IMR-90 (cell line): ENCODE results near the gene NPHP4. TPM values are rescaled to one million over a fixed set of nuclear protein-coding genes. Genes with fewer than 3 reads are reported as not detected.

Experiments
- ATAC-seq: fragments of 200-7000 bp; cut with Tn5 transposase; 2 replicates; pipeline ENCODE4 v1.9.1; 2020; ENCODE audit warnings: low read depth, mild to moderate bottlenecking, moderate library complexity
- BruUV-seq: library from RNA; stranded (reverse); fragments of 400-500 nt; replicated peaks from 2 replicates; lab custom pipeline; 2021; lab: Mats Ljungman, UMichigan
- CTCF ChIA-PET: fragments of 300-600 bp; formaldehyde crosslinking; extraction: SDS; loops from one replicate; lab custom pipeline; 2021; ENCODE audit warnings: antibody characterized with exemption; lab: Yijun Ruan, JAX
- POLR2A ChIA-PET: fragments of 300-600 bp; sonication (Branson Sonifier 250); formaldehyde crosslinking; loops from one replicate; lab custom pipeline; 2022; ENCODE audit warnings: antibody characterized with exemption; ENCODE audit not compliant: unreplicated experiment; lab: Charles Lee
- DNase-seq: peaks from one replicate; pipeline ENCODE4 v3.0.0; 2013
- H2AFZ ChIP-seq: replicated peaks from 2 replicates; pipeline ENCODE3; 2013; ENCODE audit warnings: low read length, mild to moderate bottlenecking; ENCODE audit not compliant: poor library complexity
- H2AK5ac ChIP-seq: 2 replicates; pipeline ENCODE4 v1.6.1; 2013; ENCODE audit warnings: low read depth, low read length, inconsistent platforms
- H2AK9ac ChIP-seq: replicated peaks from 2 replicates; pipeline ENCODE3; 2013; ENCODE audit warnings: mild to moderate bottlenecking, low read depth, low read length, moderate library complexity; ENCODE audit not compliant: poor library complexity
- H2BK120ac ChIP-seq: 2 replicates; pipeline ENCODE4 v1.6.1; 2013; ENCODE audit warnings: low read depth, low read length, inconsistent platforms
- H2BK15ac ChIP-seq: 3 replicates; pipeline ENCODE4 v1.6.1; 2013; ENCODE audit warnings: low read depth, low read length, inconsistent platforms
- H2BK20ac ChIP-seq: 2 replicates; pipeline ENCODE4 v1.6.1; 2013; ENCODE audit warnings: low read depth, mild to moderate bottlenecking, inconsistent platforms, low read length, moderate library complexity
- H2BK5ac ChIP-seq: 2 replicates; pipeline ENCODE4 v1.6.1; 2013; ENCODE audit warnings: mild to moderate bottlenecking, low read depth, low read length, inconsistent platforms; ENCODE audit not compliant: poor library complexity, severe bottlenecking
- H3K14ac ChIP-seq: replicated peaks from 2 replicates; pipeline ENCODE4 v1.6.1; 2013; ENCODE audit warnings: low read depth, low read length, inconsistent platforms
- H3K18ac ChIP-seq: 2 replicates; pipeline ENCODE4 v1.6.1; 2013; ENCODE audit warnings: low read depth, low read length, control low read depth
- H3K23ac ChIP-seq: 2 replicates; pipeline ENCODE4 v1.6.1; 2013; ENCODE audit warnings: low read depth, low read length, inconsistent platforms
- H3K27ac ChIP-seq: 2 replicates; pipeline ENCODE4 v1.5.1; 2013; ENCODE audit warnings: mild to moderate bottlenecking, control low read depth, low read length; ENCODE audit not compliant: insufficient read depth
- H3K27me3 ChIP-seq: 2 replicates; pipeline ENCODE4 v1.6.1; 2013; ENCODE audit warnings: low read length; ENCODE audit not compliant: control insufficient read depth, insufficient read depth
- H3K36me3 ChIP-seq: 2 replicates; pipeline ENCODE4 v1.6.1; 2013; ENCODE audit warnings: low read length, mixed read lengths; ENCODE audit not compliant: control insufficient read depth, insufficient read depth
- H3K4ac ChIP-seq: 2 replicates; pipeline ENCODE4 v1.6.1; 2013; ENCODE audit warnings: low read depth, low read length, inconsistent platforms
- H3K4me1 ChIP-seq: 2 replicates; pipeline ENCODE4 v1.6.1; 2013; ENCODE audit warnings: low read length, mixed read lengths; ENCODE audit not compliant: control insufficient read depth, insufficient read depth
- H3K4me2 ChIP-seq: 2 replicates; pipeline ENCODE4 v1.6.1; 2013; ENCODE audit warnings: low read depth, mild to moderate bottlenecking, control low read depth, low read length, moderate library complexity
- H3K4me3 ChIP-seq: 2 replicates; pipeline ENCODE4 v1.5.1; 2013; ENCODE audit warnings: low read depth, mild to moderate bottlenecking, control low read depth, low read length, moderate library complexity; ENCODE audit not compliant: insufficient read depth
- H3K56ac ChIP-seq: 2 replicates; pipeline ENCODE4 v1.6.1; 2013; ENCODE audit warnings: low read length, inconsistent platforms; ENCODE audit not compliant: insufficient read depth; ENCODE audit errors: extremely low read depth
- H3K79me1 ChIP-seq, 2 experiments: 2 replicates each; pipeline ENCODE4 v1.6.1; 2013; ENCODE audit warnings: low read length in 2 of 2, inconsistent platforms in 1 of 2, low read depth in 1 of 2
- H3K9ac ChIP-seq: 2 replicates; pipeline ENCODE4 v1.6.1; 2013; ENCODE audit warnings: low read depth, low read length, control low read depth
- H3K9me1 ChIP-seq: 2 replicates; pipeline ENCODE4 v1.6.1; 2013; ENCODE audit warnings: low read length, inconsistent platforms; ENCODE audit not compliant: insufficient read depth
- H3K9me3 ChIP-seq: 2 replicates; pipeline ENCODE4 v1.6.1; 2013; ENCODE audit warnings: low read length; ENCODE audit not compliant: control insufficient read depth, insufficient read depth
- H4K20me1 ChIP-seq: 2 replicates; pipeline ENCODE4 v1.6.1; 2013; ENCODE audit warnings: low read length, inconsistent platforms; ENCODE audit not compliant: insufficient read depth
- H4K5ac ChIP-seq: 2 replicates; pipeline ENCODE4 v1.6.1; 2013; ENCODE audit warnings: mild to moderate bottlenecking, low read depth, low read length, control low read depth
- H4K8ac ChIP-seq, 2 experiments: 2 replicates each; pipeline ENCODE4 v1.6.1; 2013; ENCODE audit warnings: low read depth in 2 of 2, low read length in 2 of 2, control low read depth in 1 of 2, inconsistent platforms in 1 of 2
- H4K91ac ChIP-seq: 2 replicates; pipeline ENCODE4 v1.6.1; 2013; ENCODE audit warnings: low read depth, low read length, inconsistent platforms; ENCODE audit not compliant: insufficient read depth
- MAFK ChIP-seq: IDR thresholded peaks from 2 replicates; pipeline ENCODE4 v1.6.1; 2012; ENCODE audit warnings: low read depth, low read length, improper control_type of control experiment
- RAD21 ChIP-seq: IDR thresholded peaks from 2 replicates; pipeline ENCODE4 v1.6.1; 2012; ENCODE audit warnings: low read length, improper control_type of control experiment
- WGBS, 2 experiments: methylation state at CpG; one replicate each; pipeline versions ENCODE4 v1.1.5 to v1.1.7; 2013; ENCODE audit warnings: missing lambda C conversion rate in 2 of 2; ENCODE audit not compliant: insufficient read length in 1 of 2; ENCODE audit errors: extremely low coverage in 2 of 2; 5-methylcytosine and 5-hydroxymethylcytosine counted together
- dilution Hi-C: fragments of 300-500 bp; cut with HindIII; formaldehyde crosslinking; loops from one replicate; pipeline ENCODE4 v1.14.3; 2018; ENCODE audit warnings: low sequenced_read_pairs; ENCODE audit not compliant: unreplicated experiment
- in situ Hi-C: fragments of 300-500 bp; cut with MboI; formaldehyde crosslinking; loops from 3 replicates; pipeline ENCODE4 v1.14.3; 2019; ENCODE audit warnings: low sequenced_read_pairs, inconsistent platforms, mixed read lengths
- intact Hi-C: fragments of 100-400 bp; cut with micrococcal nuclease; formaldehyde crosslinking; loops from 2 replicates; pipeline ENCODE4 v1.10.0; 2022
- polyA plus RNA-seq, 3 experiments: library from polyadenylated mRNA; depleted of rRNA; stranded (reverse); fragments of >200 nt; gene quantifications; 2 replicates each; pipeline ENCODE4 v1.2.3, GENCODE V29; 2012; ENCODE audit warnings: low replicate concordance in 1 of 3
- total RNA-seq: library from RNA; depleted of rRNA; stranded (reverse); fragments of >200 nt; gene quantifications from 2 replicates; pipeline ENCODE4 v1.2.3, GENCODE V29; 2012

The NPHP4 gene
- total and polyA plus RNA-seq, 2 of the 4 experiments (the other 2 are of a cell fraction), result 2.0 to 5.5 TPM

DNA sequence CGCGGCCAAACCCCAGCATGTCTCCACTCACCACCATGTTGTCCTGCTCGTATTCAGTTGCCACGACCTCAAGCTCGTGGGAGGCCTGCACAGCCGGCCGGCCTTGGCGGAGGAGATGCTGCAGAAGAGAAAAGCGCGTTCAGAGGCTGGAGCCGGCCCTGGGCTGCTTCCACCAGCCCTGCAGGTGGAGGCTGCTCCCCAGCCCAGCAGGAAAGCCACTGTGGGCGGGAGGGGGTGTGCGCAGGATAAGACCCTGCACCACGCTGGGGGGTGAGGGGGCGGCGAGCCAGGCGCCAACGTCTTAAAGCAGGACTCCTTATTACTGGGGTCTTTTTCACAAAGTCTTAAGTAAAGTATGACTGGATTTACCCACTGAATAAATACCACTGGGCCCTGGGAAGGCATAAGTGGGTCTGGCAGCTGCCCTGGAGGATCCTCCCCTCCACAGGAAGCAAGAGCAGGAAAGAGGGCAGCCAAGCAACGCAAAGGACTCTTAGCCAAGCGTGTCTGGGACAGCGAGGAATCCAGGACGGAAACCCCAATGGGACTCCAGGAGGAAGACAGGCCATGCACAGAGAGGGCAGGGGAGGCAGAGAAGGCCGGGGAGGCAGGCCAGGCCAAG lies 104.8 kb downstream of the NPHP4 start:
- in situ Hi-C loops (no loop called here), intact Hi-C loops (no loop called here), dilution Hi-C loops (no loop called here)
- H3K18ac ChIP-seq, result no peak overlapping the region
- H3K56ac ChIP-seq, result no peak overlapping the region
- no peak overlapping the region for H3K27ac ChIP-seq
- no peaks in the 10 kb centered on the region for H4K20me1 ChIP-seq
- no peak overlapping the region for H2AFZ ChIP-seq
- H2BK120ac ChIP-seq, result no peak overlapping the region
- ATAC-seq (no peak), DNase-seq (no peak)
- H3K9ac ChIP-seq, result no peak overlapping the region
- H2AK5ac ChIP-seq, result no peak overlapping the region
- WGBS, 2 experiments, result 87% methylated on average over 6 of the region's 23 CpGs; no CpG with 5 or more reads in 1 of the 2 experiments
- H3K79me1 ChIP-seq, result no peaks in the 10 kb centered on the region
- H4K91ac ChIP-seq, result no peak overlapping the region
- H3K9me1 ChIP-seq, result 0 out of 2 replicates have a peak, but pooled peaks cover 3% of the 10 kb centered on the region
- no peak overlapping the region for H4K8ac ChIP-seq
- no peaks in the 10 kb centered on the region for H3K9me3 ChIP-seq
- no peak overlapping the region for H2BK20ac ChIP-seq
- H3K4me1 ChIP-seq, result no peaks in the 10 kb centered on the region; the same call in 1 of the 2 replicates
- no peak overlapping the region for H3K4me2 ChIP-seq
- H3K14ac ChIP-seq, result no peak overlapping the region
- no TSS peak for BruUV-seq
- H3K4ac ChIP-seq, result no peak overlapping the region
- no peak for TF ChIP-seq MAFK
- no peak for TF ChIP-seq RAD21
- no peak overlapping the region for H2BK15ac ChIP-seq
- no peak overlapping the region for H3K4me3 ChIP-seq
- H4K5ac ChIP-seq, result no peak overlapping the region
- H3K27me3 ChIP-seq, result no peaks in the 10 kb centered on the region
- H2BK5ac ChIP-seq, result no peak overlapping the region
- no peak overlapping the region for H3K23ac ChIP-seq
- CTCF ChIA-PET, result no interaction called here
- H3K36me3 ChIP-seq, result peaks cover 5% of the 10 kb centered on the region; the same call in 1 of the 2 replicates
- POLR2A ChIA-PET, result no interaction called here
- no peak overlapping the region for H2AK9ac ChIP-seq
